ENCODE data around the gene MAP7.

The MAP7 gene

DNA sequence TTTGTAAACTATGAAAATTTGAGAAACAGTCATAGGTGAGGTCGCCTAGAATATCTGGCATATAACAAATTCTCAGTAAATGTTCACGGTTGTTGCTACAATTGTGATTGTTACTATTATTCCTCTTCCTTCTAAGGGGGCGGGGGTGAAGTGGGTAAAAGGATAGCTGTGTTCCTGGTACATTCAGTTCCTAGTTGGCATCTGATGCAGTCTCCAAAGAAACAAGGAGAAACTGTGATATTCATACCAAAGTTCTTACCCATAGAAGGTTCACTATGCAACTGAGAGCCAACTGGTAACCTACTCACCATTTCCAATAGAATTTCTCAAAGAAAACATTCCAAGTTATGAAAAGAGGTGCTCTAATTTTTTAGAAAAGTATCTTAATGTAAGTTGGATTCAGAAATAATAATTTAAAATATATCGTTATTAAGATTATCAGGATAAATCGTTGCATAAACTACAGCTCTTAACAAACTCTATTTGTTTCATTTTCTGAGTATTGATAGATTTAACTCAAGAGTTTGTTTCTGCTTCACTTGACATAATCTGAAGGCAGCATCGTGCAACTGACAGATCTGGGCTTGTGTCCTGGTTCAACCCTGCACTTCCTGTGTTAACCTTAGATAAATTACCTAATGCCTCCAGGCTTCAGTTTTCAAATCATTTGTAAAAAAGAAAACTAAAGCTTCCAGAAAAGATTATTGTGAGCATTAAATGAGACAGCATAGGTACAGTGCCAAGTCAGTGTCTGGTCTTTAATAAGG is 13.3 kb upstream of the MAP7 start:
- no peak for DNase-seq

DNA sequence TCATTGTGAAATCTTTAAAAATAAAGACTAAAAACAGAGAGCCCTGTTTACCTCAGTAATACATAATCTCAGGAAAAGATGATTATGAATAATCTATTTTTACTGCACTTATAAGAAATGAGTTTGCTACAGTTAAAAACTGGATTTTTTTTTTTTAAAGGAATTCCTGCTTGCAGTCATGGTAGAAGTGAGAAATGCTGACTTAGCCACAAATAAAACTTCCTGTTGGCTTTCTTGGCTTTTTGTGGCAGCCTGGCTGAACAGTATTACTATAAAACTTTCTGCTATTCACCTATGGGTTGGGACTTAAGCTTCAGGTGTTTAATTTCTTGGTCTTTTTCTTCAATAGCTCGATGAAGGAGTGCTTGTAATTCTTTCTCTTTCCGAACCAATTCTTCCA is 12.0 kb upstream of the MAP7 start:
- no peak for DNase-seq

DNA sequence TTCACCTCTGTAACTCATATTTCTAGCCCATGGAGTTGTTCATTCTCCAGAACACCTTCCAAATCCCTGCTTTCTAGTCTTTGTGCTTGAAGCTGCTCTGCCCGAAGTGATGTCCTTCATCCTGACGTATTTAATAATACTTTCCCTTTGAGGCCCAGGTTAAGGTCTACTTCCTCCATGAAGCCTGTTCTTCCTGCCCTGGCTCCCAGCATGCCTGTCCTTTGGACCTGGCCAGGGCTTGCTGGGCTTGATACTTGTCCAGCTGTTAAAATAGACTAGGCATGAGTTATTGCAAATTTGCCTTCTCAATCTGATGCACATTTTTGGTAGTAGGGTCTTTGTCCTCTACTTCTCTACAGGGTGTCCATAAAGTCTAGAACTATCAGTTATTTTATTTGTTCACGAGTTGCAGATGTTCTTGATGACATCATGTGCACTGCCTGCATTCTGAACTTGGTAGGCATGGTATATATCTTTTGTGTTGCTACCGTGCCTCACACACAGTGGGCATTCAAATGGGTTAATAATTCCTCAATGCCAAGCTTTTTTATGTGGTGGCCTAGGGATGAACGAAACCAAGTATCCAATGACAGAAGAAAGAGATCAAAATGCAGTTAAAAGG is 3.1 kb upstream of the MAP7 start:
- DNase-seq, result no peak

DNA sequence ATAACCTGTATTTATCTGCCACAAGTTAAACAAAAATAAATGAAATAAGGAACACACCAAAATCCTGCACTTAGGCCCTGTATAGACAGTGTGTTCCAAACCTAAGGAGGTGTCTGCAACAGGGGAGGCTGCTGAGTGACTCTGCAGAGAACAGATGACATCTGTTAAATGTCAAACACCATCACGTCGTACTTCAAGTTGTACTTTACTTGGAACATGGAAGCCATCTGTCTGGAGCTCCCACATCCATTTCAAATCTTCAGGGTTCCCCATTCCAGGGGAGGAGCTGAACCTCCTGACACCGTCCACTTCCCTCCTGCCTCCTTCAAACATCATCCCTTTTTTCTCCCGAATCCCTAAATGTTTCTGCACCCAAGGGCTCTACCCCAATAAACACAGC is 1.8 kb upstream of the MAP7 start:
- no peak for DNase-seq

DNA sequence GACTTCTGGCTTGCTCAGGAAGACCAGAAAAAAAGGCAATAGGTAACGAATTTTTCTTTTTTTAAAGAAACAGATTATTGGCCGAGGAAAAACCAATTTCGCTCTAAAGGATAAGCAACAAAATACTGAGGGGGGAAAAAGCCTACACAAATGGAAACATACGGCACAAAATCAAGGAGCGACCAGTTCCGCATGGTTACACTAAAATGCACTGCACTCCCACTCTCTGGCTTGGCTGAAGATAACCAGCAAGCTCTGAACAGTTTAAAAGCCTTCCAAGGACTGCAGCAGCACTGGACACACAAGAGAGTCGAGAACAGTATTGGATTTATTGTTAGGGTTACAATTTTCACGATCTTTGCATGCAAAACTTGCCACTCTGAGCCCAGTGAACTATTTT is 881 bp upstream of the MAP7 start:
- DNase-seq, result no peak

DNA sequence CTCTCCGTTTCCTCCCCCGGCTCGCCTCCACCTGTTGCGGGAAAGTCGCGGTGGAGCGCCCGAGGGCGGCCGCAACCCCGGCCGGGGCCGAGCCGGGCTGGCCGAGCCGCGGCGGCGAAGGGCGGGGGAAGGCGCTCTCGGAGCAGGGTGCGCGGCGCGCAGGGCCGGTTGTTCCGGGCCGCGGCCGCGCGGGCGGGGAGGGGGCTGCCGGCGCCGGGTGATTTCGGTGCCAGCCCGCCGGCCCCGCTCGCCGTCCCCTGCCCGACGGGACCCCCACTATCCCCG is 235 bp downstream of the MAP7 start:
- DNase-seq, result no peak

DNA sequence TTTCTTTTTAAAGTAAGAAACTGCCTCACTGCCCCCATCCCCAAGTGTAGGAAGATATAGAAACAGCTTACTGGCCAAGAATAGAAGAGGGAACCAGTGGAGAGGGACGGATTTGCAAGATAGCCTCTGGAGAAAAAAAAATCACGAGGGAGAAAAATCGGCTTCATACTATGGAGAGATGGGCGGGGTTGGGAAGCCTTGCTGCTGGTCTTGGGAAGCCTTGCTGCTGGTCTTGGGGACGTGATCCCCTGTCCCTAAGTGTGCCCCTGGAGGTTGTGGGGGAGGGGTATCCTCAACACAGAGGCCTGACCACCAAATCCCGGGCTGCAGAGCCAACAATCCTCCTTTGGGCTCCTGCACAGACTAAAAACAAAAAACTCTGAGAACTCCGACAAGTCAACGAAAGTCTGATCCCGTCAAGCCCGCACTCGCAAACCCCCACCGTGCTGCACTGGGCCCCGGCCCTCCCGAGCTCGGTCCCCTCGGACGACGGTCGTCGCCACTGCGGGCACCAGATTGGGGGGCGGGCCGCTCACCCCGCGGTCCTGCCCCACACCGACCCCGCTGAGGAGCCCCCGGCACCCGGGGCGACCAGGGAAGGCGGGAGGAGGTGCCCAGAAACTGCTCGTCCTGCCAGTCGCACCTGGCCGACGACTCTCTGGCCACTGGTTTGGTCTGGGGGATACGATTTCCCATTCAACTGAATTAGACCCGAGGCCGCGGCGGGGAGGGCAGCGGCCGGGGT is 750 bp downstream of the MAP7 start:
- no peak for DNase-seq

DNA sequence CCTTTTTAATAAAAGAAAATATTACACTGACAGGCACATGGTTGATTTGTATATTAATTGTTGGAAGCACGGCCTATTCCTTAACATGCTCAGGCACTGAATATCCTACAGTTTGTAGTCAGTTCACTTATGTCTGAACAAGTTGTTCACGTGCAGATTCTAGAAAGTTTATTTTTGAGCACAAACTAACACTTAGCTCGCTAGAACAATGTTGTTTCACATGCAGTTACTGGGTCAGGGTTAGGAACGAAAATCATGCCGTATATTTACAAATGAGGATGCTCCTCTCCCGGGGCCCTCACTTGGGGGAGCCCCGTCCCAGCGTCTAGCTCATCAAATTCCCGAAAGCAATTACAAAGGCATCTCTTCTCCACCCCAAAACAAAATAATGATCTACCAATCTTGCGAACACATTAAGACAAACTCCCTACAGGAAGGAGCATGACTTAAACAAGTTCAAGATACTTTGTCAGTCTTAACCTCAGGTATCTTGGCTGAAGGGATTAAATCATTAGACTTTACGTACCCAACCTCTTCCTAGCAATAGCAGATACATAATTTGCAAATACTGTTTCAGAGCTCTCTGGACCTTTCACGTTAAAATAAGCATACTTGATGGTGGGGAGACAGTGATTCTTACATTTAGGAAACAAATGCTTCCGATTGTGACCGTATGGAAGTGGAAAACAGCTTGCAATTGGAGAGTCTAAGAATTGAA is 1.5 kb downstream of the MAP7 start:
- no peak for DNase-seq

DNA sequence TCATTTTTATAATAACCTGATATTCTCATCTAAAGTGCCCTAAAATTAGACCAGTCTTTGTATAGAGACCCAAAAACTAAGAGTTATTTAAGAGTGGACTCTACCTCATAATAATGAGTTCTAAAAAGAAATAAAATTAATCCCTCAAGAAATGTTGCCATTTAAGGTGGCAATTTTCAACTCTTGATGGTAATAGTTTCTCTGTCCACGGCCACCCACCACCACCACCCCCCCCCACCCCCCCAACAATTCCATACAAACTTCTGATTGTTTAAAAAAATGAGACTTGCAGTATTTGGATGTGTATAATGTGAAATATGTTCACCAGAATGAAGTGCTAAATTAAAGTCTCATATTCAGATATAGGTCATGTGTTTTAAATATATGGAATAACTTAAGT is 2.4 kb downstream of the MAP7 start:
- no peak for DNase-seq

DNA sequence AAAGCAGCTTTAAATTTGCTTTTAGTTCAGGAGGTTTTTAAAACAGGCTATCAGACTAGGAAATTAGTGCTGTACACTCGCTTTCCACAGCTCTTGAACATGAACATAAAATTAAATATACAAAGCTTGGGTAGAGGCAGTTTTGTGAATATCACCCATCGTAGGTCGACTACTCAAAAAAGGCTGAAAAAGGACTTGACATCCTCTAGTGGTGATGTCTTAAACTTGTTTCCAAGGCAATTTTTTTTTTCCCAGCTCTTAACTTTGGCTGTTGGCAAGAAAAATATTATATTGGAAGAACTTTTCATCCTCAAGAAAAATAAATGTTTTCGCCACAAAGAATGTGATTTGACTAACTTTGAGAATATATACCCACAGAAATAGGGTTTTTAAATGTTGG is 2.9 kb downstream of the MAP7 start:
- peak; percentile 66 for DNase-seq

DNA sequence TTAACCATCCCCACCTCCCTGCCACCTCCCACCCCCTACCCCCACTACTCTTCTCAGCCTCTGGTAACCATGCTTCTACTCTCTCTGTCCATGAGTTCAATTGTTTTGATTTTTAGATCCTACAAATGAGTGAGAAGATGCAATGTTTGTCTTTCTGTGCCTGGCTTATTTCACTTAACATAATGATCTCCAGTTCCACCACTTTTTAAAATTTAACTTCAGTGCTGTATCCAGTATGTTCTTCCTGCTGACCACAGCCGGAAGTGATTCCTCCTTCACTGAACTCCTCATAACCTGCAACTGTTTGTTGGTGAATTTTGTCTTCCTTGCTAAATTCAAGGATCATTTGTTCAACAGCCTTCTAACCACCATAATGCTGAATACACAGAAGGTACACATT is 3.9 kb downstream of the MAP7 start:
- no peak for DNase-seq

DNA sequence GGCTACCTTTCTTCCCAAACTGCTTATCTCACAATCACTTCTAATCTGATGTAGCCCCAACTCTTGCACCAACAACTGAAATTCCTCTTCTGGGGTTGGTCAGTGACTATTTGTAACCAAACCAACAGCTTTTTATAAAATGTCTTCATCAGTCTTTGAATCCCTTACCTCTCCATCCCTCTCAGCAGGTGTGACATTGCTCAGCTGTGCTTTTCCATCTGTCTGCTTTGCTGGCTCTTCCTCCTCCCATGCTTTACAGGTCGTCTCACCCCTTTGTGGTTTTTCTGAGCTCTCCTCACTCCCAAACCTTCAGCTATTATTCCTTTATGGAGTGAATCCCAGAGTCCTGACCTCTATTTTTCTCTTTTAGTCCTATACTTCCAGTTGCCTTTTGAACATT is 5.9 kb downstream of the MAP7 start:
- DNase-seq, result no peak

DNA sequence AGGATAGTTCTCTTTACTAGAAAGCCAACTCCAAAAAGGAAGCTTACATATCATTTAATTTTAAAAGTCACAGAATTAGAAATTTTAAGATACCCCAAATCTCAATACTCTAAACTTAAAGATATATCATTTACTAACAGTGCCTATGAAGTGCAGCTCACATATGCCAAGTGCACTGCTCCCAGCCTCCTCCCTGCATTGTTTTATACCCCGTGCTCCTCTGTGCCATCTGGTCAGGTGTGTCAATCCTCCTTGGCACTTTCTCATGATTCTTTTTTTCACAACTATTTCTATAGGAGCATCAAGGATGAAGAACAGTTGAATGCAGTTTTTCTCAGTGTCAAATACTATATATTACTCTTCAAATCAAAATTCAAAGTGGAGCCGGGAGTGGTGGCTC is 8.8 kb downstream of the MAP7 start:
- no peak for DNase-seq

DNA sequence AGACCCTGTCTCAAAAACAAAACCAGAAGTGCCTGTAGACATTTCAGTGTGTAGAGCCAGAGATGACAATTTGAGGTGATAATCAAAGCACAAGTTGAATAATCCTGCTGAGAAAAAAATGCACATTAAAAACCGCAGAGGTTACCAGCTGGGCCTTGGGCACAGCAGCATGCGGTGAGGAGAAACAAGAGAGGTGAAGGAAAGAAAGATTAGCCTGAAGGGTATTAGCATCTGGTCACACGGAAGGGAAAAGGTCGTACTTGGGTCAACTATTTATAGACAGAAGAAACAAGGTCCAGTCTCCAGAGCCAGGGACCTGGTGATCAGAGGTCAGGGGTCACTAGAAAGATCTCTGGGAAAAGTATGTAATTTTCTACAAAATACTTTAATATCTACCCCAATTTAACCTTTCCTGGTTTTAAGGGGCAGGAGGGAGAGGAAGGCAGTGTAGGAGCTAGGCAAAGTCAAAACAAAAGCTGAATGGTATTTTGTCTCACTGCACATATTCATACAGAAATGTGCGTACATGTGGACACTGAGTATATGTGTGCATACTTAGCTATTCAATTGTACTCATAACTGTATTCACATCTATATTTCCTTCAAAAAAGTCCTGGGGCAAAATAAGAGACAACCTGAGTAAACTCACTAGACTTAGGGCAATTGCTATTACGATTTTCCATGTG is 10.1 kb downstream of the MAP7 start:
- no peak for DNase-seq

DNA sequence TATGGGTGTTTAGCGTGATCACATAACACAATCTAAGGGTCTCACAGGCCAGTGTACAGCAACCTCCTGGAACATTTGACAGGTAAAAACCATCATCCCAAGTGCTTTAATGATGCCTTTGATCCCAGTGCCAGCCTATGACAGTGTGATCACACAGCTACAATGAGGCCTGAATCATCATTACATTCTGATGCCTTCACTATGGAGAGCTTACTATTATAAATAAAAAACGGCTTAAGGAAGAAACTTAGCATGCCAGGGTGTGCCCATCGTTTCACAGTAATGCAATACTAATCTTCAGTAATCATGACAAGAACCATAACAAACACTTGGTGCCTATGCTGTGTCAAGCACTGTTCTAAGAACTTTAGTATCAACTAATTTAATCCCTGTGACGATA is 11.4 kb downstream of the MAP7 start:
- no peak for DNase-seq

DNA sequence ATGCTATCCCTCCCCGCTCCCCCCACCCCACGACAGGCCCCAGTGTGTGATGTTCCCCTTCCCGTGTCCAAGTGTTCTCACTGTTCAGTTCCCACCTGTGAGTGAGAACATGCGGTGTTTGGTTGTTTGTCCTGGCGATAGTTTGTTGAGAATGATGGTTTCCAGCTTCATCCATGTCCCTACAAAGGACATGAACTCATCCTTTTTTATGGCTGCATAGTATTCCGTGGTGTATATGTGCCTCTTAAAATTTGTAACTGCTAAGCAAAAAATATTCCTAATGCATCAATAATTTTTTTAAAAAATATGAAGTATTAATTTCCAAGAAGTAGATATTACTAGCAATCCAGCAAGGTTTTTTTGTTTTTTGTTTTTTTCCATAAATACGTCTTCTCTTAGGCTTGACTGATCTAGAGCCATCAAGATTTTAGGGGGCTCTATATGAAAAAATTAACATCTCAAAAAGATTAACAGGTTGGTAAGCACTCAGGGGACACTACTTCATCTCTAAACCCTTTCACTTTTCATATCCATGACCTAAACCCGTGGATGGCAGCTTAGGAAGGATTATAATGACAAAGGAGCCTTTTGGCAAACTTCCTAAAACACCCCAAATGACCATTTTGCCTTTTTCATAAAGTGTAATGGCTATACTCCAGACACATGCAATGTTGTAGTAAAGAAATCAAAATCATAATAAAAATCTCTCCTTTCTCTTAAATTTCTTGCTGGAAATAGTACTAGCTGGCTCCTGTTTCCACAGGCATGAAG is 14.2 kb downstream of the MAP7 start:
- no peak for DNase-seq

DNA sequence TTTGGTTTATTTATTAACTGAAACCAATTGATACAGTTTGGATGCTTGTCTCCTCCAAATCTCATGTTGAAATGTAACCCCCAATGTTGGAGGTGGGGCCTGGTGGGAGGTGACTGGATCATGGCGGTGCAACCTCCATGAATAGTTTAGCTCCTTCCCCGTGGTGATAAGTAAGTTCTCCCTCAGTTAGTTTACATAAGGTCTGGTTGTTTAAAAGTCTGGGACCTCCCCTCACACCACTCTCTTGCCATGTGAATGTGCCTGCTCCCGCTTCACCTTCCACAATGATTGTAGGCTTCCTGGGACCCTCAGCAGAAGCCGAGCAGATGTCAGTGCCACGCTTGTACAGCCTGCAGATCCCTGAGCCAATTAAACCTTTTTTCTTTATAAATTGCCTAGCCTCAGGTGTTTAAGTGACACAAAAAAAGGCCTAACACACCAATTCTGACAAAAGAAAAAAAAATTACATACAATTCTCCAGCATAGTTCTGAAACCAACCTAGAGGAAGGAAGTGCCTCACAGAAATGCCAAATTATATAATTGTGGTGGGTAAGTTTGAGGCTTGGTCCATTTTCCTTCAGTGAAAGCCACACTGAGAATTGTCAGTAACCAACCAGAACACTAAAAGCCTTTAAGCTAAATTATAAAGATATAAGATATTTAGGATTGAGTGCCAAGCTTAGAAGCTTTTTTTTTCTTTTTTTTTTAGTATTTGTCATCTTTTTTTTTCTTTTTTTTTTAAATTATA is 15.0 kb downstream of the MAP7 start:
- DNase-seq, result no peak

DNA sequence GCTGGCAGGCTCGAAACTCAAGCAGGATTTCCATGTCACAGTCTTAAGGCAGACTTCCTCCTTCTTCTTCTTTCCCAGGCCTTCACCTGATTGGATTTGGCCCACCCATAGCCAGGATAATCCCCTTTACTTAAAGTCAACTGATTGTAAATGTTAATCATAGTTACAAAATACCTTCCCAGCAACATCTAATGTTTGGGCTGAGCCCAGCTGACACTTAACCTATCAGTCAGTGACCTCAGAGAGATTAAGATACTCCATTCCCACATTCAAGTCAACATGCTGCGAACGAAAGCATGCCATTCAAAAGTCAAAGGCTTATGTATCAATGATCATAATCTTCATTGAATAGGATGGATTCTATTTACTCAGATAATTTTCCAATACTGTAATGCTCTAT is 16.0 kb downstream of the MAP7 start:
- no peak for DNase-seq

DNA sequence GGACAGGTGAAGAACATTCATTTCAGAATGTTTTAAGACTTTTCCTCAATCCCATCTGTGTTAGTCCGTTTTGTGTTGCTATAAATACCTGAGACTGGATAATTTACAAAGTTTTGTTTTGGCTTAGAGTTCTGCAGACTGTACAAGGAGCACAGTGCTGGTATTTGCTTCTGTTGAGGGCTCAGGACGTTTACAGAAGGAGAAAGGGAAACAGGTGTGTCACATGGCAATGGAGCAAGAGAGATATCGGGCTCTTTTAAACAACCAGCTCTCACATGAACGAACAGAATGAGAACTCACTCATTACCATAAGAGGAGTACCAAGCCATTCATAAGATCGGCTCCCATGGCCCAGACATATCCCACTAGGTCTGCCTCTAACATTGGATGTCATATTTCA is 16.7 kb downstream of the MAP7 start:
- DNase-seq, result no peak

DNA sequence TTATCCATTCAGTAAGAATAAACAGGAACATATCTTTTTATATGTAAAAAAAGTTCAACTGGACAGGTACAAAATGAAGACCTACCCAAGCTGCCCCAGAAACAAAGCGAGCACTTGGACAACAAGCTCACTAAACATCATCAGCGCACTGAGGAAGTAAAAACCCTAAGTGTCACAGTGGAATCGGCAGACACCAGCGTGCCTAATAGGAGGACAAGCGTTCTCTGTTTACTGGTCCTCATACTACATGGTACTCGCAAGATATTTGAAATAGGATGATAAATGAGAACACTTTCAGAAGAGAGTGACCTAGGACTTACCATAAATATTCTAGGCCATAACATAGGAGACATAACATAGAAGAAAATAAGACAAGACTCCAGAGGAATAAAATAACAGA is 18.2 kb downstream of the MAP7 start:
- DNase-seq, result no peak

DNA sequence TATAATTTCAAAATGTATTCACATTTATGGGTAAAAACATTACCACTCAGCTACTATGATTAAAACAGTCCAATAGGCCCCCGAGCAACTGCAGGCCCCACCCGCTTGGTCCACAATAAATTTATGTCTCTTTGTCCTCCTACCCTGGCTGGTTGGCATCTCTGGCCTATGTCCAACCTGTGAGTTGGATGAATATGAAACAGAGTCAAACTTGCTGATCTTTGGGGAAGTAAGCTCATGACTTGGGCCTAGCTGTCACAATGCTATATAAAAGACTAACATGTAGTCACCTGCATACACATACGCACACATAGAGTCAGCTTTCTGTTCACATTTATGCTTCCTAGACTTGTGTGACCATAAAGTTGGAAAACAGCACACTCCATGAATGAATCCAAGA is 20.5 kb downstream of the MAP7 start:
- DNase-seq, result no peak

DNA sequence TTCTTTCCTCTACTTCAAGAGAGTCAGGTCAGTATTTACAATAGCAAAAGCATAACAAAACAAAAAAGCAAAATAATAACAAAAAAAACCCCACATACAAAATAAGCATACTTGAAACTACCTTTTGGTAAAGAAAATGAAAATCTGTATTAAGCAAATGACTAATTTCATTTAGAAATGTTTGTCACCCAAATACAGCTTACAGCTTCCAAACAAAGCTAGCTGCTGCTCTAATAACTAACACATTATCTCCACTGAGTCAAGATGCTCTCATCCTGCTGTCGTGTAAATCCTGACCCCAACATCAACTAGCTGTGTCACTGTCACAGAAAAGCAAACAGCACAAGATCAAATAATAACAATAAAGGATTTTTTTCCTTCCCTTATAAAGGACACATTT is 21.7 kb downstream of the MAP7 start:
- no peak for DNase-seq

Measured in HCEC 1CT (cell line).